GM18951 (cell line): ENCODE measurements around the gene SYNE3.

Source experiments
- POLR2A ChIP-seq: IDR thresholded peaks from 4 replicates; pipeline ENCODE4 v1.6.1; 2011; ENCODE audit warnings: mild to moderate bottlenecking; ENCODE audit not compliant: insufficient read length, insufficient read depth; ENCODE audit errors: extremely low read depth
- in situ Hi-C: fragments of 300-500 bp; cut with MboI; formaldehyde crosslinking; loops from one replicate; pipeline ENCODE4 v1.12.0; 2022; ENCODE audit warnings: low sequenced_read_pairs, mixed read lengths, inconsistent platforms; ENCODE audit not compliant: unreplicated experiment

Gene SYNE3

GRCh38 chr14:95502381-95502950 is 14.0 kb downstream of the SYNE3 start:
- in situ Hi-C loops = no loop called here
- no peak for TF ChIP-seq POLR2A

- in situ Hi-C loops = no loop called here
- TF ChIP-seq POLR2A = no peak
These were observed 15.6 kb downstream of the SYNE3 start for GRCh38 chr14:95500772-95501401.

- in situ Hi-C loops = no loop called here
- no peak for TF ChIP-seq POLR2A
These were observed 16.2 kb downstream of the SYNE3 start for GRCh38 chr14:95500201-95500681.

- in situ Hi-C loops = no loop called here
- TF ChIP-seq POLR2A = no peak
These were observed 17.1 kb downstream of the SYNE3 start for GRCh38 chr14:95499354-95499750.

- in situ Hi-C loops = no loop called here
- TF ChIP-seq POLR2A = no peak
These were observed 17.7 kb downstream of the SYNE3 start for GRCh38 chr14:95498622-95499353.

GRCh38 chr14:95497561-95498011 is 18.9 kb downstream of the SYNE3 start:
- TF ChIP-seq POLR2A = no peak
- in situ Hi-C loops = no loop called here

- TF ChIP-seq POLR2A = no peak
- in situ Hi-C loops = no loop called here
These were observed 19.7 kb downstream of the SYNE3 start for GRCh38 chr14:95496690-95497259.

GRCh38 chr14:95496111-95496681 is 20.3 kb downstream of the SYNE3 start:
- no peak for TF ChIP-seq POLR2A
- in situ Hi-C loops = no loop called here

GRCh38 chr14:95495538-95496025 is 20.9 kb downstream of the SYNE3 start:
- in situ Hi-C loops = no loop called here
- TF ChIP-seq POLR2A = peak; percentile 54

GRCh38 chr14:95495076-95495475 is 21.4 kb downstream of the SYNE3 start:
- TF ChIP-seq POLR2A = no peak
- in situ Hi-C loops = no loop called here

GRCh38 chr14:95494456-95494855 is 22.0 kb downstream of the SYNE3 start:
- no peak for TF ChIP-seq POLR2A
- in situ Hi-C loops = no loop called here

- no peak for TF ChIP-seq POLR2A
- in situ Hi-C loops = no loop called here
These were observed 22.5 kb downstream of the SYNE3 start for GRCh38 chr14:95493976-95494375.

- in situ Hi-C loops = no loop called here
- TF ChIP-seq POLR2A = no peak
These were observed 22.9 kb downstream of the SYNE3 start for GRCh38 chr14:95493503-95493902.

GRCh38 chr14:95491936-95492608 is 24.4 kb downstream of the SYNE3 start:
- TF ChIP-seq POLR2A = no peak
- in situ Hi-C loops = no loop called here
